Cardiac fibroblast (primary cell): ENCODE results near the gene RBM8A.

Experiments used
- DNase-seq, 2 donors: peaks; one replicate each; pipeline versions ENCODE4 v3.0.0 to v3.0.0-alpha.2; 2010; ENCODE audit warnings: low read depth in 2 of 2
- H3K4me3 ChIP-seq, 2 donors: replicated peaks in 1 of 2; 1 replicate in 1 of 2; 2 replicates in 1 of 2; pipeline ENCODE4 v1.5.1; 2011; ENCODE audit warnings: low read depth in 2 of 2, low read length in 2 of 2, mild to moderate bottlenecking in 2 of 2, moderate library complexity in 1 of 2
- TF ChIP-seq, protein P1 (sequence below): IDR thresholded peaks from one replicate; pipeline ENCODE4 v1.5.1; 2011; ENCODE audit warnings: low read depth, mild to moderate bottlenecking, low read length, inconsistent platforms

The RBM8A gene

DNA sequence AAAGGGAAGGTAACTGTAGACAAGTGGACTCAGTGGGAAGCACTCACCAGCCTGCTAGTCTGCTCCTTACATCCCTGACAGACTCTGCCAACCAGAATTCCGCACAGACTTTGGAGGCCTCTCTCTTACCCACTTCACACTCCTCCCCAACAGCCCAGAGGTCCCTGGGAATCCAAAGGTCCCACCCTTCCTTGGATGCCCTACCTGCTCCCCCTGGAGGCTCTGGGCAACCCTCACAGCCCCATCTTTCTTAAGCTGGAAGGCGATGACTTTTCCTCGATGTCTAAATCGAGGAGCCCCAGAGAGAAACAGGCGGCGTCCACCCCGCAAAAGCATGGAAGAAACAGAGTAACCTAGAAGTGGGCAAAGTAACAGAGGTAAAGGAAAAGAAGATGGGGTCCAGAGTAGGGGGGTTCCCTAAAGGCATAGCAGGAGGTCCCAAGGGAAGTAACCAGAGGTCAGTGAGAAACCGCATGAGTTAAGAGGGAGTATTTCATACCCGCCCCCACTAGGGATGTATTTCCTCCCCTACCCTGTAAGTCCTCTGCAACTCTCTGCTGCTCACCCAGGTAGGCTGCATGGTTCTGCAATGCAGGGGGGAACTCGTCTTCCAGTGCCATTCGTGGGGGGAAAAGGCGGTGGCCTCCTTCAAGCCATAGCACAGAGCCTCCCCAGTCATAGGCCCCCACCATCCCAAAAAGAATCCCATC lies 25.8 kb downstream of the RBM8A start:
- TF ChIP-seq, protein P1, sequence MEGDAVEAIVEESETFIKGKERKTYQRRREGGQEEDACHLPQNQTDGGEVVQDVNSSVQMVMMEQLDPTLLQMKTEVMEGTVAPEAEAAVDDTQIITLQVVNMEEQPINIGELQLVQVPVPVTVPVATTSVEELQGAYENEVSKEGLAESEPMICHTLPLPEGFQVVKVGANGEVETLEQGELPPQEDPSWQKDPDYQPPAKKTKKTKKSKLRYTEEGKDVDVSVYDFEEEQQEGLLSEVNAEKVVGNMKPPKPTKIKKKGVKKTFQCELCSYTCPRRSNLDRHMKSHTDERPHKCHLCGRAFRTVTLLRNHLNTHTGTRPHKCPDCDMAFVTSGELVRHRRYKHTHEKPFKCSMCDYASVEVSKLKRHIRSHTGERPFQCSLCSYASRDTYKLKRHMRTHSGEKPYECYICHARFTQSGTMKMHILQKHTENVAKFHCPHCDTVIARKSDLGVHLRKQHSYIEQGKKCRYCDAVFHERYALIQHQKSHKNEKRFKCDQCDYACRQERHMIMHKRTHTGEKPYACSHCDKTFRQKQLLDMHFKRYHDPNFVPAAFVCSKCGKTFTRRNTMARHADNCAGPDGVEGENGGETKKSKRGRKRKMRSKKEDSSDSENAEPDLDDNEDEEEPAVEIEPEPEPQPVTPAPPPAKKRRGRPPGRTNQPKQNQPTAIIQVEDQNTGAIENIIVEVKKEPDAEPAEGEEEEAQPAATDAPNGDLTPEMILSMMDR = no peak
- DNase-seq = no peak
- no peak overlapping the region for H3K4me3 ChIP-seq

- no peak overlapping the region for H3K4me3 ChIP-seq
- TF ChIP-seq, protein P1 = no peak
- DNase-seq = no peak
Measured at GRCh38 chr1:145898756-145899155, 28.5 kb downstream of the RBM8A start.

DNA sequence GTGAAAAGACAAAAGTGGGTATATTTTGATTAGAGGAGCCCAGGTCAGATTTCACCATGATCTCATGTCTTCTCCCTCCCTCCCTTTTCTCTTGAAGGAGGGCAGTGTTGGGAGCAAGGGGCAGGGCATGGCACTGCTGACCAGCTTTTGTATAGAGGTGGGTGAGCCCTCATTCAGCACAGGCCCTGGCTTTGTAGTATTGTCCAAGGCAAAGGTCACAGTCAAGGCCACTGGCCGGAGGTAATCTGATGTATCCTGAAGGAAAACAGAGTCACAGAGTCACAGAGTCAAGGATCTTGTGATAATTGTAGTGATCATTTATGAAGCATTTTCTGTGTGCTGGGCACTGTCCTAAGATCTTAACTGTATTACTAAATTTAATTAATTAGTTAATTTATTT lies 29.3 kb downstream of the RBM8A start:
- H3K4me3 ChIP-seq = no peak overlapping the region
- no peak for DNase-seq
- TF ChIP-seq, protein P1 = no peak

- DNase-seq = no peak
- TF ChIP-seq, protein P1 = no peak
- no peak overlapping the region for H3K4me3 ChIP-seq
Measured at GRCh38 chr1:145895471-145895870, 31.8 kb downstream of the RBM8A start.

- TF ChIP-seq, protein P1 = no peak
- DNase-seq = no peak
- no peak overlapping the region for H3K4me3 ChIP-seq
Measured at GRCh38 chr1:145893306-145894055, 33.8 kb downstream of the RBM8A start.

DNA sequence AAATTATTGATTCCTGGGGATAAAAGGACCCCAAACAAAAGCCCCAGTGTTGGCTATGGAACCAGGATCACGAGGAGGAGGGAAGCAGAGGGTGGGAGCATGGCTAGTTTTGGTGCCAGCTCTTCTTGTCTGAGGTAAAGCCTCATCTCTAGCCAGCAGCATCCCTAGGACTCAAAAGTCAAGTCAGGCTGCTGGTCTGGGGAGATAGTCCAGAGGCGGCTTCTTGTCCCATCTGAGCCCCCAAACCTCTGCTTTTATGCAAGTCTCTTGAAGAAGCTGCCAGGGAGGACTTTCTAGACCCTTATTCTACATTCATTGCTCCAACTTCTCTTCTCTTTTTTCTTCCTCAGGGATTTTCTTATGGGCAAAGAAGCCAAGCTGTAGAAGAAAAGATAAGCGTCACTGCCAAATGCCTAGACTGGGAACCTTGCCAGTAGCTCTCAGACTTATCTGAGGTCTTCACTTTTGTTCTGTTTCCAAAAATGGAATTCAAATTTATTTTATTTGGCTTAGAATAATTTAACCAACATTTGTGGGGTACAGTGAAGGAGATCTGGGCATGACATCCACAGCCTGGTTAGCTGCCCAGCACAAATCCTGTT lies 34.7 kb downstream of the RBM8A start:
- TF ChIP-seq, protein P1 = no peak
- peak; percentile 59 to 87 for DNase-seq
- H3K4me3 ChIP-seq = no peak overlapping the region
